ENCODE data around the gene FERMT1. TPM values are rescaled to one million over a fixed set of nuclear protein-coding genes. Genes with fewer than 3 reads are reported as not detected.

The FERMT1 gene
- total and polyA plus RNA-seq, 2 of the 4 experiments (the other 2 are of a cell fraction): 1.8 to 2.3 TPM

- TF ChIP-seq MAFK (IDR thresholded peaks at IDR 0.05; ENCODE audit: low read depth, low read length) (no peak), FOS (IDR thresholded peaks at IDR 0.05; ENCODE audit: low read depth, low read length) (no peak), CEBPB (IDR thresholded peaks at IDR 0.05; ENCODE audit: low read depth, low read length) (no peak), CTCF (conservative IDR thresholded peaks at IDR 0.05; ENCODE audit: low read depth, low read length) (no peak), RFX5 (IDR thresholded peaks at IDR 0.05; ENCODE audit: low read depth, low read length) (no peak), SMC3 (IDR thresholded peaks at IDR 0.05; ENCODE audit: low read depth, low read length) (no peak), NFE2L2 (IDR thresholded peaks at IDR 0.05; ENCODE audit: low read depth, low read length) (no peak), CHD1 (IDR thresholded peaks at IDR 0.05; ENCODE audit: low read depth, low read length) (no peak), RCOR1 (IDR thresholded peaks at IDR 0.05; ENCODE audit: insufficient replicate concordance, low read length) (no peak), MAZ (IDR thresholded peaks at IDR 0.05; ENCODE audit: borderline replicate concordance, low read depth, low read length) (no peak), RAD21 (IDR thresholded peaks at IDR 0.05; ENCODE audit: low read length) (no peak), MXI1 (IDR thresholded peaks at IDR 0.05; ENCODE audit: borderline replicate concordance, low read depth, low read length) (no peak), ELK1 (IDR thresholded peaks at IDR 0.05; ENCODE audit: borderline replicate concordance, low read depth, low read length) (no peak), POLR2A (IDR thresholded peaks at IDR 0.05; ENCODE audit: low read depth, low read length) (no peak), USF2 (IDR thresholded peaks at IDR 0.05; ENCODE audit: low read depth, low read length) (no peak), BHLHE40 (IDR thresholded peaks at IDR 0.05; ENCODE audit: low read depth, low read length) (no peak)
- H3K9me1 ChIP-seq (ENCODE audit: insufficient read depth, low read length): no peaks in the 10 kb centered on the region
- ChIA-PET POLR2A (ENCODE audit: unreplicated experiment) (interaction anchor here (0.6 kb wide), 1 partner anchor 40 kb away, joined by 3 read pairs; no protein-coding TSS in a partner anchor), CTCF (no interaction called here)
- in situ Hi-C loops (cut with MboI; ENCODE audit: low sequenced_read_pairs) (no loop called here), dilution Hi-C loops (cut with HindIII; ENCODE audit: low sequenced_read_pairs, unreplicated experiment) (no loop called here), intact Hi-C loops (cut with micrococcal nuclease) (no loop called here)
- H3K27ac ChIP-seq (ENCODE audit: insufficient read depth, low read length): no peak overlapping the region
- H4K5ac ChIP-seq (ENCODE audit: low read depth, low read length): no peak overlapping the region
- no peak overlapping the region for H3K56ac ChIP-seq (ENCODE audit: extremely low read depth, insufficient read depth, low read length)
- no peak overlapping the region for H3K4me3 ChIP-seq (ENCODE audit: insufficient read depth, low read depth, low read length)
- H2BK120ac ChIP-seq (ENCODE audit: low read depth, low read length): no peak overlapping the region
- H3K9me3 ChIP-seq (ENCODE audit: control insufficient read depth, insufficient read depth, low read length): no peaks in the 10 kb centered on the region
- H2AFZ ChIP-seq (replicated peaks; ENCODE audit: low read length, poor library complexity): no peak overlapping the region
- no peak overlapping the region for H3K4me2 ChIP-seq (ENCODE audit: low read depth, low read length)
- WGBS, 2 experiments (ENCODE audit: extremely low coverage in 2 of 2, insufficient read length in 1 of 2): no CpG with 5 or more reads among the region's 8 CpGs
- no peak overlapping the region for H2BK15ac ChIP-seq (ENCODE audit: low read depth, low read length)
- no peaks in the 10 kb centered on the region; the same call in 1 of the 2 replicates for H3K27me3 ChIP-seq (ENCODE audit: control insufficient read depth, insufficient read depth, low read length)
- H3K14ac ChIP-seq (replicated peaks; ENCODE audit: low read depth, low read length): no peak overlapping the region
- no peak overlapping the region for H3K18ac ChIP-seq (ENCODE audit: low read depth, low read length)
- H3K4me1 ChIP-seq (ENCODE audit: control insufficient read depth, insufficient read depth, low read length): no peaks in the 10 kb centered on the region
- no peaks in the 10 kb centered on the region for H3K36me3 ChIP-seq (ENCODE audit: control insufficient read depth, insufficient read depth, low read length)
- H3K79me1 ChIP-seq (ENCODE audit: low read depth in 1 of 2, low read length in 2 of 2): no peaks in the 10 kb centered on the region
- no peak overlapping the region for H4K91ac ChIP-seq (ENCODE audit: insufficient read depth, low read depth, low read length)
- H2BK5ac ChIP-seq (ENCODE audit: low read depth, low read length, poor library complexity, severe bottlenecking): no peak overlapping the region
- H2AK5ac ChIP-seq (ENCODE audit: low read depth, low read length): no peak overlapping the region
- DNase-seq (no peak), ATAC-seq (ENCODE audit: low read depth) (no peak)
- no peak overlapping the region for H2AK9ac ChIP-seq (replicated peaks; ENCODE audit: low read depth, low read length, poor library complexity)
- H2BK20ac ChIP-seq (ENCODE audit: low read depth, low read length): no peak overlapping the region
- no TSS peak for BruUV-seq (replicated peaks)
- no peak overlapping the region for H3K23ac ChIP-seq (ENCODE audit: low read depth, low read length)
- no peak overlapping the region for H3K9ac ChIP-seq (ENCODE audit: low read depth, low read length)
- H4K20me1 ChIP-seq (ENCODE audit: insufficient read depth, low read length): no peaks in the 10 kb centered on the region
- no peak overlapping the region for H3K4ac ChIP-seq (ENCODE audit: low read depth, low read length)
- no peak overlapping the region for H4K8ac ChIP-seq (ENCODE audit: low read depth in 2 of 2, low read length in 2 of 2)
These were observed 31.2 kb downstream of the FERMT1 start for GRCh38 chr20:6091661-6092060.
